Activated T-cell treated with anti-CD3 and anti-CD28 coated beads, Interleukin-2, amount 50 U/mL, for 4 hours (primary cell): Measurements from ENCODE around the gene PRDM10. TPM values are rescaled to one million over a fixed set of nuclear protein-coding genes. Genes with fewer than 3 reads are reported as not detected.
"Not testable (repeated sequence)": the region's sequence is repeated elsewhere in the genome, so short reads cannot be mapped to it uniquely, and the experiment has no call there.

Source experiments
- ATAC-seq, 2 donors: fragments of 200-7000 bp; cut with Tn5 transposase; one replicate each; pipeline ENCODE4 v1.10.0; 2021
- DNase-seq: peaks from one replicate; pipeline ENCODE4 v3.0.0-alpha.2; 2020
- H3K27me3 Mint-ChIP-seq: one replicate; pipeline ENCODE4 v1.8.0; 2021; ENCODE audit warnings: low read depth, mixed read lengths
- H3K36me3 Mint-ChIP-seq: one replicate; pipeline ENCODE4 v1.8.0; 2022; ENCODE audit warnings: mixed read lengths; ENCODE audit not compliant: insufficient read depth
- H3K4me1 Mint-ChIP-seq: one replicate; pipeline ENCODE4 v1.8.0; 2021; ENCODE audit warnings: low read depth, mixed read lengths
- H3K4me3 Mint-ChIP-seq: one replicate; pipeline ENCODE4 v1.8.0; 2021; ENCODE audit warnings: mild to moderate bottlenecking, moderate library complexity, mixed read lengths
- H3K9me3 Mint-ChIP-seq: one replicate; pipeline ENCODE4 v1.8.0; 2021; ENCODE audit warnings: mixed read lengths
- total RNA-seq, 3 donors: library from RNA; stranded (reverse); gene quantifications; one replicate each; pipeline ENCODE4 v1.2.1, GENCODE V29; 2021

Gene PRDM10
- total RNA-seq, 3 donors from 2014 or later, result 10.1 to 13.9 (median 12.2) TPM

DNA sequence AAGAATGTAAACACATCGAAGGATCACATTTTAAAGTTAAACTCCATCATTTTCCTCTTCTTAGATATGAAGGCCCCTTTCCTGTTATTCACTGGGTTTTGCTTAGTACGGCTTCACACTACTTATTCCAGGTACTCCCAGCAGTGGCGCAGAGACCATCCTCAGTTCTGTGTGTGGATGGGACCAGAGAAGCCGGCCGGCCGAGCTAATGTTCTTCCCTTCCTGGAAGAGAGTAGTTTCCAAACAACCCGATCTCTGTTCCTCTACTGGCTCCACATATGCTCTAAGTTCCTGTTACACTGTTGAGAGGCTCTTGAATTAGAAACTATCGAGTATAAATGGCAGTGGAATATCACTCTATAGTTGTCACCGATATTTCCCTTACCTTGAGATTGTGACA is 106.6 kb downstream of the PRDM10 start:
- H3K4me1 Mint-ChIP-seq, result peaks cover 33% of the 10 kb centered on the region
- H3K36me3 Mint-ChIP-seq, result peaks cover 19% of the 10 kb centered on the region
- peak overlapping the region; percentile 93 for H3K4me3 Mint-ChIP-seq
- no peaks in the 10 kb centered on the region for H3K27me3 Mint-ChIP-seq
- no peak for DNase-seq
- H3K9me3 Mint-ChIP-seq, result no peaks in the 10 kb centered on the region
- ATAC-seq, result no peak

GRCh38 chr11:129895126-129896041 is 107.3 kb downstream of the PRDM10 start, which contains the start of gene NFRKB:
TSS of gene NFRKB (minus strand) at chr11:129895578. CDS start at chr11:129892849, 2,729 bp downstream.
- no peaks in the 10 kb centered on the region for H3K9me3 Mint-ChIP-seq
- peaks cover 33% of the 10 kb centered on the region for H3K4me1 Mint-ChIP-seq
- peak within 1 kb of the TSS; percentile 93 for H3K4me3 Mint-ChIP-seq
- DNase-seq (peak; percentile 87), ATAC-seq (peak; percentile 97 to 98)
- H3K36me3 Mint-ChIP-seq, result peaks cover 19% of the 10 kb centered on the region
- H3K27me3 Mint-ChIP-seq, result no peaks in the 10 kb centered on the region

GRCh38 chr11:129894278-129895125 is 108.1 kb downstream of the PRDM10 start:
- Mint-ChIP-seq H3K27me3 (no peaks in the 10 kb centered on the region), H3K4me3 (peak overlapping the region; percentile 93), H3K36me3 (peaks cover 16% of the 10 kb centered on the region), H3K9me3 (no peaks in the 10 kb centered on the region), H3K4me1 (peaks cover 42% of the 10 kb centered on the region)
- DNase-seq (no peak), ATAC-seq (peak; percentile 1 to 15)

DNA sequence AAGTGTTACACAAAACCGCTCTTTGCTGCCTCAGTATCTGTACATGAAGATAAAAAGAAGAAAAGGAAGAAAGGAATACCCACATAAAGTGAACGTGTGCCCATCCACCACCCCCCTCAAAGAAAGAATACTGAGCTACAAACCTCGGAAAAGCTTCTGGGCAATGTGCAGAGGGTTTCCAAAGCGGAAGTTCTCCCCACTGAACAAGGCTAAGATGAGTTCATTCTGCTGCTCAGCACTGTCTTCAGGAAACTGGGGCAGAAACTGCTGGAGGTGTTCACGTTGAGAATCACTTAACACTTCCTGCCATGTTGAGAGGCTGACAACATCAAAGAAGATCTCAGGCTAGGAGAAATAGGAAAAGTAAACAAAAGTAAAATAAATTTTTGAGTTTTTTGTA is 114.2 kb downstream of the PRDM10 start:
- Mint-ChIP-seq H3K4me3 (no peak overlapping the region), H3K27me3 (no peaks in the 10 kb centered on the region), H3K9me3 (no peaks in the 10 kb centered on the region), H3K4me1 (peaks cover 38% of the 10 kb centered on the region), H3K36me3 (peaks cover 57% of the 10 kb centered on the region)
- ATAC-seq (peak; percentile 48 to 54), DNase-seq (no peak)

- peaks cover 25% of the 10 kb centered on the region for H3K4me1 Mint-ChIP-seq
- H3K27me3 Mint-ChIP-seq, result no peaks in the 10 kb centered on the region
- H3K9me3 Mint-ChIP-seq, result no peaks in the 10 kb centered on the region
- H3K36me3 Mint-ChIP-seq, result peaks cover 71% of the 10 kb centered on the region
- no peak overlapping the region for H3K4me3 Mint-ChIP-seq
- ATAC-seq, result no peak
- DNase-seq, result no peak
Measured at GRCh38 chr11:129885381-129885780, 117.3 kb downstream of the PRDM10 start.

DNA sequence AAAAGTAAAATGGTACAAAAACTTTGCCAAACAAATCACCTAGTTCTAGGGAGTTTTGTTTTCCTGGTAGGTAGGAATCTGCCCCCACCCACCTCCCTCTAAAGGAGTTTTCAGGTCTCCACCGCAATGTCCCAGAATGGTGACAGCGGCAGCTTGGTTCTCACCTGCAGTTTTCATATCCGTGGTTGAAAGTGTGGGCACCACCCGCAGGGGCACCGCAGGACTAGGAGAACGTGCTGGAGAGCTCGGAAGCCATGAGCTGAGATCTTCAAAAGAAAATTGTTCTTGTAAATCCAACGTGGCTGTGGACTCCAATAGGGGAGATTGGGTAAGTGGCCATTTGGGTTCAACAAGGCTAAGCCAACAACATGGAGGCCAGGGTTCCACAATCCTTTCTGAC is 118.1 kb downstream of the PRDM10 start:
- H3K9me3 Mint-ChIP-seq, result no peaks in the 10 kb centered on the region
- DNase-seq (no peak), ATAC-seq (no peak)
- H3K4me1 Mint-ChIP-seq, result peaks cover 17% of the 10 kb centered on the region
- no peak overlapping the region for H3K4me3 Mint-ChIP-seq
- H3K36me3 Mint-ChIP-seq, result peaks cover 76% of the 10 kb centered on the region
- H3K27me3 Mint-ChIP-seq, result no peaks in the 10 kb centered on the region

- Mint-ChIP-seq H3K9me3 (no peaks in the 10 kb centered on the region), H3K4me1 (no peaks in the 10 kb centered on the region), H3K36me3 (peaks cover 80% of the 10 kb centered on the region), H3K4me3 (no peak overlapping the region), H3K27me3 (no peaks in the 10 kb centered on the region)
- DNase-seq (peak; percentile 37), ATAC-seq (peak in 1 of 2 donors; percentile 62)
Measured at GRCh38 chr11:129881570-129882170, 121.0 kb downstream of the PRDM10 start.

GRCh38 chr11:129880311-129880710 is 122.3 kb downstream of the PRDM10 start:
- peaks cover 78% of the 10 kb centered on the region for H3K36me3 Mint-ChIP-seq
- DNase-seq (no peak), ATAC-seq (no peak)
- no peak overlapping the region for H3K4me3 Mint-ChIP-seq
- no peaks in the 10 kb centered on the region for H3K4me1 Mint-ChIP-seq
- H3K27me3 Mint-ChIP-seq, result no peaks in the 10 kb centered on the region
- H3K9me3 Mint-ChIP-seq, result no peaks in the 10 kb centered on the region

- Mint-ChIP-seq H3K27me3 (no peaks in the 10 kb centered on the region), H3K4me3 (no peak overlapping the region), H3K9me3 (no peaks in the 10 kb centered on the region), H3K4me1 (peaks cover 5% of the 10 kb centered on the region), H3K36me3 (peaks cover 65% of the 10 kb centered on the region)
- ATAC-seq (no peak), DNase-seq (no peak)
Measured at GRCh38 chr11:129871914-129872313, 130.7 kb downstream of the PRDM10 start.

DNA sequence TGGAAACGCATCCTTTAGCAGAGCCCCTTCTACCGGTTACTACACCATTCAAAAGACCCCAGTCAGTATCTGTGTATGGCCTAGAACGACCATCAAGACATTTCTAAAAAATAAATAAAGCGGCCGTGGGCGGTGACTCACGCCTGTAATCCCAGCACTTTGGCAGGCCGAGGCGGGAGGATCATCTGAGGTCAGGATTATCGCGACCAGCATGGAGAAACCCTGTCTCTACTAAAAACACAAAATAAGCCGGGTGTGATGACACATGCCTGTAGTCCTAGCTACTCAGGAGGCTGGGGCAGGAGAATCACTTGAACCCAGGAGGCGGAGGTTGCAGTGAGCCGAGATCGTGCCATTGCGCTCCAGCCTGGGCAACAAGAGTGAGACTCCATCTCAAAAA is 134.0 kb downstream of the PRDM10 start:
- ATAC-seq, H3K4me3 Mint-ChIP-seq, H3K27me3 Mint-ChIP-seq, H3K9me3 Mint-ChIP-seq, DNase-seq: not testable (repeated sequence)
- Mint-ChIP-seq H3K4me1 (peaks cover 13% of the 10 kb centered on the region), H3K36me3 (peaks cover 65% of the 10 kb centered on the region)

GRCh38 chr11:129866311-129866710 is 136.3 kb downstream of the PRDM10 start:
- Mint-ChIP-seq H3K27me3 (no peaks in the 10 kb centered on the region), H3K4me3 (no peak overlapping the region), H3K9me3 (no peaks in the 10 kb centered on the region), H3K4me1 (peaks cover 24% of the 10 kb centered on the region), H3K36me3 (peaks cover 63% of the 10 kb centered on the region)
- DNase-seq (no peak), ATAC-seq (no peak)

DNA sequence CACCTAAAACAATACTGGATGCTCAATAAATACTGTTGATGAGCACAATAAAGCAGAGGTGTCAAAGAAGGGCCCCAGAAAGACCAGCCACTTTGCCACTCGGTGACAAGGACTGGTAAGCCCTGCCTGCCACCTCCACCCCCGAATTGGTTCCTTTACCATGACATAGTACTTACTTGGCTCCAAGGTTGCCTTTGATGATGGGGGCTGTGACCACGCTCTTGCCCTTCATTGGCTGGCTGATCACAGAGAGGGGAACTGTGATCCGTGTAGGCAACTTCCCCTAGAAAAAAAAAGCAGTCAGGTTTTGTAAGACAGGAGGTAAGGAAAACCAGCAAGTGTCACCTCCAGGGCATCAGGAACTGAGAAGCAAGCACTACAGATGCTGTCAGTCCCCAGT is 136.9 kb downstream of the PRDM10 start:
- Mint-ChIP-seq H3K36me3 (peaks cover 57% of the 10 kb centered on the region), H3K4me1 (peaks cover 30% of the 10 kb centered on the region), H3K4me3 (no peak overlapping the region), H3K9me3 (no peaks in the 10 kb centered on the region), H3K27me3 (no peaks in the 10 kb centered on the region)
- ATAC-seq, result peak; percentile 54 to 71
- DNase-seq, result no peak

DNA sequence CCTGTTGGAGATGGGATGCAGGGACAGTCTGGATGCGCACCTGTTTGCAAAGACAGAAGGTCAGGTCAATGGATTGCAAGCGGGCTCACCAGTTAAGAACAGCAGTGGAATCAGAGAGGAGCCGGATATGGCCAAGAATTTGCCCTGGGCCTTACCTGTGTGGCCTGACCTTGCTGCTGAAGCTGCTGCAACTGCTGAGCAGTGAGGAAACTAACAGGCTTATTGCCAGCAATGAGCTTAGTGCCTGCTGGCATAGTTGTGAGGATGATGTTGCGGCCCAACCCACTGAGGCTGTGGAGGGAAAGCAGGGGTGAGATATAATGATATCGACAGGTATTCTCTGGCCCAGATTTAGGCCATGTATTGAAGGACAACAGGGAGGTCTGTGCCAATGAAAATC is 137.8 kb downstream of the PRDM10 start:
- peaks cover 55% of the 10 kb centered on the region for H3K36me3 Mint-ChIP-seq
- ATAC-seq, result no peak

More for the DNA sequence above, 137.8 kb downstream of the PRDM10 start:
- Mint-ChIP-seq H3K9me3 (no peaks in the 10 kb centered on the region), H3K4me1 (peaks cover 37% of the 10 kb centered on the region), H3K27me3 (no peaks in the 10 kb centered on the region), H3K4me3 (no peak overlapping the region)
- DNase-seq, result no peak
